HCT116 (cell line): Measurements from ENCODE around the gene PIGN.

Source experiments
- CBX3 ChIP-seq: IDR thresholded peaks from 2 replicates; pipeline ENCODE4 v1.6.1; 2012; ENCODE audit warnings: low read depth
- CEBPB ChIP-seq: IDR thresholded peaks from 2 replicates; pipeline ENCODE4 v1.6.1; 2012; ENCODE audit warnings: low read depth
- EZH2 ChIP-seq: fragments of 200-600 bp; sonication (generic); IDR thresholded peaks from 2 replicates; pipeline ENCODE4 v1.6.1; 2017; ENCODE audit warnings: antibody characterized with exemption, mixed run types
- EZH2phosphoT487 ChIP-seq: fragments of 200-600 bp; IDR thresholded peaks from 2 replicates; pipeline ENCODE4 v1.6.1; 2018; ENCODE audit warnings: antibody characterized with exemption, borderline replicate concordance
- JUND ChIP-seq: IDR thresholded peaks from 2 replicates; pipeline ENCODE4 v1.6.1; 2012
- MAX ChIP-seq: IDR thresholded peaks from 2 replicates; pipeline ENCODE4 v1.6.1; 2012
- POLR2A ChIP-seq: IDR thresholded peaks from 2 replicates; pipeline ENCODE4 v1.7.0; 2011; ENCODE audit warnings: borderline replicate concordance; ENCODE audit not compliant: insufficient read depth, insufficient read length; ENCODE audit errors: extremely low read depth
- POLR2AphosphoS5 ChIP-seq: IDR thresholded peaks from 2 replicates; pipeline ENCODE4 v1.6.1; 2011; ENCODE audit warnings: mild to moderate bottlenecking, low read depth, low read length, moderate library complexity
- TCF7L2 ChIP-seq: IDR thresholded peaks from 2 replicates; pipeline ENCODE4 v1.7.0; 2011; ENCODE audit warnings: borderline replicate concordance, inconsistent platforms; ENCODE audit not compliant: insufficient read depth, insufficient read length; ENCODE audit errors: extremely low read depth
- TF ChIP-seq, protein P1 (sequence below), 3 experiments: fragments of 200-600 bp in 1 of 3; sonication (generic) in 1 of 3; IDR thresholded peaks in 2 of 3; conservative IDR thresholded peaks in 1 of 3; 2 replicates each; pipeline ENCODE4 v1.5.1; 2012 to 2017; ENCODE audit warnings: low read depth in 2 of 3, low read length in 2 of 3, antibody characterized with exemption in 1 of 3, borderline replicate concordance in 1 of 3, control low read depth in 1 of 3, mild to moderate bottlenecking in 1 of 3, mixed read lengths in 1 of 3, mixed run types in 1 of 3, moderate library complexity in 1 of 3; ENCODE audit not compliant: insufficient read depth in 1 of 3

GRCh38 chr18:61995618-61996017 is 191.2 kb downstream of the PIGN start:
- TF ChIP-seq, protein P1, sequence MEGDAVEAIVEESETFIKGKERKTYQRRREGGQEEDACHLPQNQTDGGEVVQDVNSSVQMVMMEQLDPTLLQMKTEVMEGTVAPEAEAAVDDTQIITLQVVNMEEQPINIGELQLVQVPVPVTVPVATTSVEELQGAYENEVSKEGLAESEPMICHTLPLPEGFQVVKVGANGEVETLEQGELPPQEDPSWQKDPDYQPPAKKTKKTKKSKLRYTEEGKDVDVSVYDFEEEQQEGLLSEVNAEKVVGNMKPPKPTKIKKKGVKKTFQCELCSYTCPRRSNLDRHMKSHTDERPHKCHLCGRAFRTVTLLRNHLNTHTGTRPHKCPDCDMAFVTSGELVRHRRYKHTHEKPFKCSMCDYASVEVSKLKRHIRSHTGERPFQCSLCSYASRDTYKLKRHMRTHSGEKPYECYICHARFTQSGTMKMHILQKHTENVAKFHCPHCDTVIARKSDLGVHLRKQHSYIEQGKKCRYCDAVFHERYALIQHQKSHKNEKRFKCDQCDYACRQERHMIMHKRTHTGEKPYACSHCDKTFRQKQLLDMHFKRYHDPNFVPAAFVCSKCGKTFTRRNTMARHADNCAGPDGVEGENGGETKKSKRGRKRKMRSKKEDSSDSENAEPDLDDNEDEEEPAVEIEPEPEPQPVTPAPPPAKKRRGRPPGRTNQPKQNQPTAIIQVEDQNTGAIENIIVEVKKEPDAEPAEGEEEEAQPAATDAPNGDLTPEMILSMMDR (IDR thresholded peaks at IDR 0.05 in 2 of 3, conservative IDR thresholded peaks at IDR 0.05 in 1 of 3; ENCODE audit: borderline replicate concordance in 1 of 3, insufficient read depth in 1 of 3, low read depth in 2 of 3, low read length in 2 of 3), result no peak
- no peak for TF ChIP-seq MAX
- TF ChIP-seq POLR2AphosphoS5, result no peak
- no peak for TF ChIP-seq TCF7L2
- TF ChIP-seq EZH2, result no peak
- no peak for TF ChIP-seq POLR2A
- no peak for TF ChIP-seq CBX3
- TF ChIP-seq EZH2phosphoT487, result no peak
- no peak for TF ChIP-seq JUND
- no peak for TF ChIP-seq CEBPB
